Gastroesophageal sphincter (tissue), 4 donors: Measurements from ENCODE around the gene OR2M4. TPM values are rescaled to one million over a fixed set of nuclear protein-coding genes. Genes with fewer than 3 reads are reported as not detected.
"Not testable (repeated sequence)": the region's sequence is repeated elsewhere in the genome, so short reads cannot be mapped to it uniquely, and the experiment has no call there.

ENCODE experiments used
- ATAC-seq: fragments of 150-250 bp; one replicate; pipeline ENCODE4 v1.9.1; 2016; ENCODE audit warnings: mild to moderate bottlenecking, moderate library complexity
- H3K27ac ChIP-seq, 4 donors: fragments of 200-600 bp; sonication (generic) in 3 of 4; 1 replicate in 3 of 4; 2 replicates in 1 of 4; pipeline ENCODE4 v1.5.1; 2016 to 2019
- H3K27me3 ChIP-seq: fragments of 200-600 bp; sonication (generic); one replicate; pipeline ENCODE4 v1.5.1; 2019
- H3K36me3 ChIP-seq, 2 donors: fragments of 200-600 bp; sonication (generic); one replicate each; pipeline ENCODE4 v1.5.1; 2019; ENCODE audit warnings: control low read depth in 1 of 2
- H3K4me1 ChIP-seq, 3 donors: fragments of 200-600 bp; sonication (generic); 1 replicate in 2 of 3; 2 replicates in 1 of 3; pipeline ENCODE4 v1.5.1; 2016 to 2019; ENCODE audit warnings: control low read depth in 2 of 3
- H3K4me3 ChIP-seq, 2 donors: fragments of 200-600 bp; sonication (generic); one replicate each; pipeline ENCODE4 v1.5.1; 2019; ENCODE audit warnings: mild to moderate bottlenecking in 1 of 2, moderate library complexity in 1 of 2
- H3K9me3 ChIP-seq, 3 donors: fragments of 200-600 bp; sonication (generic); one replicate each; pipeline ENCODE4 v1.5.1; 2017 to 2019; ENCODE audit warnings: control low read depth in 2 of 3
- CTCF ChIP-seq, 4 experiments: fragments of 200-600 bp in 2 of 4; fragments of 450-650 bp in 2 of 4; sonication (generic) in 1 of 4; IDR thresholded peaks; one replicate each; pipeline ENCODE4 v1.5.1; 2017 to 2019; ENCODE audit warnings: antibody characterized with exemption in 4 of 4, mild to moderate bottlenecking in 2 of 4, moderate library complexity in 2 of 4
- EP300 ChIP-seq: sonication (generic); formaldehyde crosslinking; IDR thresholded peaks from one replicate; pipeline ENCODE4 v1.6.1; 2017; ENCODE audit warnings: antibody characterized with exemption, mild to moderate bottlenecking
- POLR2A ChIP-seq, 2 donors: fragments of 450-650 bp; IDR thresholded peaks; one replicate each; pipeline ENCODE4 v1.6.1; 2017; ENCODE audit warnings: antibody characterized with exemption in 2 of 2, mild to moderate bottlenecking in 2 of 2, moderate library complexity in 1 of 2
- POLR2AphosphoS5 ChIP-seq: sonication (generic); formaldehyde crosslinking; IDR thresholded peaks from one replicate; pipeline ENCODE4 v1.6.1; 2017; ENCODE audit warnings: antibody characterized with exemption
- WGBS, 2 donors: methylation state at CpG; one replicate each; pipeline ENCODE4 v1.1.5; 2018; ENCODE audit warnings: low coverage in 1 of 2; 5-methylcytosine and 5-hydroxymethylcytosine counted together
- total RNA-seq, 4 donors: library from RNA; depleted of rRNA; stranded (reverse); fragments of >200 nt; gene quantifications; one replicate each; pipeline ENCODE4 v1.1.0, GENCODE V29; 2016

OR2M4 gene
- total RNA-seq, 4 donors from 2014 or later, result 0.05 to 0.50 TPM; not detected in 2

- TF ChIP-seq POLR2A (IDR thresholded peaks at IDR 0.05), result no peak
- TF ChIP-seq EP300, result no peak
- TF ChIP-seq CTCF (IDR thresholded peaks at IDR 0.05), result peak in 2 of 4 experiments; percentile 10 to 43
- TF ChIP-seq POLR2AphosphoS5, result no peak
These were observed 12.0 kb downstream of the OR2M4 start for GRCh38 chr1:248243204-248243603.

GRCh38 chr1:248259309-248259708, 28.1 kb downstream of the OR2M4 start:
- ATAC-seq, H3K4me3 ChIP-seq: not testable (repeated sequence)
- WGBS, 2 donors, result 67 to 78% methylated on average over 1 of the region's 1 CpG

More at GRCh38 chr1:248243204-248243603, 12.0 kb downstream of the OR2M4 start:
- WGBS, 2 donors, result 1 to 10% methylated on average over 12 to 14 of the region's 14 CpGs
- Histone ChIP-seq H3K27me3 (peaks cover 7% of the 10 kb centered on the region), H3K27ac (no peak overlapping the region), H3K4me1 (no peaks in the 10 kb centered on the region), H3K9me3 (no peaks in the 10 kb centered on the region), H3K4me3 (no peak overlapping the region), H3K36me3 (no peaks in the 10 kb centered on the region)
- ATAC-seq, result no peak

GRCh38 chr1:248268178-248268577, 37.0 kb downstream of the OR2M4 start:
- Histone ChIP-seq H3K36me3 (no peaks in the 10 kb centered on the region), H3K27me3 (no peaks in the 10 kb centered on the region), H3K27ac (no peak overlapping the region), H3K9me3 (no peaks in the 10 kb centered on the region), H3K4me1 (no peaks in the 10 kb centered on the region), H3K4me3 (no peak overlapping the region)
- WGBS, 2 donors, result 52 to 53% methylated on average over 3 to 4 of the region's 4 CpGs
- no peak for ATAC-seq
- TF ChIP-seq POLR2AphosphoS5, result no peak
- no peak for TF ChIP-seq POLR2A (IDR thresholded peaks at IDR 0.05)
- no peak for TF ChIP-seq CTCF (IDR thresholded peaks at IDR 0.05)
- TF ChIP-seq EP300, result no peak

More at GRCh38 chr1:248259309-248259708, 28.1 kb downstream of the OR2M4 start:
- peaks cover 0 to 19% (median 0%) of the 10 kb centered on the region in 3 donors for H3K9me3 ChIP-seq
- not testable (repeated sequence) for H3K36me3 ChIP-seq, H3K27me3 ChIP-seq, H3K27ac ChIP-seq, H3K4me1 ChIP-seq

- ATAC-seq, H3K9me3 ChIP-seq, H3K4me1 ChIP-seq, H3K36me3 ChIP-seq, H3K27ac ChIP-seq, H3K4me3 ChIP-seq, H3K27me3 ChIP-seq: not testable (repeated sequence)
- WGBS, 2 donors, result no CpG with 5 or more reads among the region's 16 CpGs
These were observed 42.0 kb downstream of the OR2M4 start for GRCh38 chr1:248273225-248273624.

GRCh38 chr1:248277876-248278275, 46.7 kb downstream of the OR2M4 start, which contains the start of gene OR2T33:
OR2T33 (minus strand) TSS chr1:248277976; CDS start chr1:248273814, 4,162 bp downstream.
- Histone ChIP-seq H3K27me3 (no peaks in the 10 kb centered on the region), H3K9me3 (no peaks in the 10 kb centered on the region), H3K4me3 (no peak within 1 kb of the TSS), H3K27ac (no peak within 1 kb of the TSS), H3K36me3 (no peaks in the 10 kb centered on the region), H3K4me1 (no peaks in the 10 kb centered on the region)
- no peak for ATAC-seq
- no peak for TF ChIP-seq POLR2AphosphoS5
- no peak for TF ChIP-seq POLR2A (IDR thresholded peaks at IDR 0.05)
- TF ChIP-seq CTCF (IDR thresholded peaks at IDR 0.05), result no peak
- no peak for TF ChIP-seq EP300
- 35 to 69% methylated on average over 1 of the region's 1 CpG for WGBS, 2 donors

GRCh38 chr1:248288391-248288790, 57.2 kb downstream of the OR2M4 start:
- Histone ChIP-seq H3K27me3 (no peaks in the 10 kb centered on the region), H3K27ac (no peak overlapping the region), H3K36me3 (no peaks in the 10 kb centered on the region), H3K4me3 (no peak overlapping the region), H3K4me1 (no peaks in the 10 kb centered on the region), H3K9me3 (no peaks in the 10 kb centered on the region)
- no peak for TF ChIP-seq EP300
- TF ChIP-seq CTCF (IDR thresholded peaks at IDR 0.05), result no peak
- no peak for TF ChIP-seq POLR2A (IDR thresholded peaks at IDR 0.05)
- TF ChIP-seq POLR2AphosphoS5, result no peak
- WGBS, 2 donors, result 40 to 51% methylated on average over 6 of the region's 6 CpGs
- no peak for ATAC-seq

Other genes starting within 250 kb of the OR2M4 start
- not detected for gene OR2L5, start 217.8 kb upstream of the OR2M4 start, total RNA-seq
- not detected for gene OR2L2, start 201.3 kb upstream of the OR2M4 start, total RNA-seq
- gene OR2L3, start 184.6 kb upstream of the OR2M4 start, total RNA-seq, result not detected
- not detected for gene OR2L13, start 136.2 kb upstream of the OR2M4 start, total RNA-seq
- not detected for gene OR2M5, start 86.3 kb upstream of the OR2M4 start, total RNA-seq
- not detected for gene OR2M2, start 56.6 kb upstream of the OR2M4 start, total RNA-seq
- gene OR2M3, start 34.2 kb upstream of the OR2M4 start, total RNA-seq, result not detected
- gene OR2T33, start 46.6 kb downstream of the OR2M4 start, total RNA-seq, result not detected
- not detected for gene OR2T12, start 72.0 kb downstream of the OR2M4 start, total RNA-seq
- not detected for gene OR2M7, start 93.2 kb downstream of the OR2M4 start, total RNA-seq
- not detected for gene OR14C36, start 117.4 kb downstream of the OR2M4 start, total RNA-seq
- gene OR2T4, start 130.2 kb downstream of the OR2M4 start, total RNA-seq, result not detected
- under 1 TPM in 1 of 4 donors, not detected in 3; 0.04 TPM for gene OR2T6, start 144.3 kb downstream of the OR2M4 start, total RNA-seq
- gene OR2T1, start 171.6 kb downstream of the OR2M4 start, total RNA-seq, result not detected
- gene OR2T2, start 214.2 kb downstream of the OR2M4 start, total RNA-seq, result not detected
- gene OR2T3, start 241.9 kb downstream of the OR2M4 start, total RNA-seq, result not detected